Muscle of arm (tissue), 12 donors: ENCODE measurements around the gene TBCK. TPM values are rescaled to one million over a fixed set of nuclear protein-coding genes. Genes with fewer than 3 reads are reported as not detected.
"Not testable (repeated sequence)": the region's sequence is repeated elsewhere in the genome, so short reads cannot be mapped to it uniquely, and the experiment has no call there.

Experiments used
- DNase-seq: peaks from one replicate; pipeline ENCODE4 v3.0.0-alpha.2; 2013
- polyA plus RNA-seq, 12 donors: library from polyadenylated mRNA; unstranded; fragments of 120-200 nt; gene quantifications; one replicate each; pipeline ENCODE4 v1.2.1, GENCODE V29; 2013; ENCODE audit not compliant: insufficient read length in 12 of 12

The TBCK gene
- polyA plus RNA-seq, 12 donors: 12.9 to 39.3 (median 28.9) TPM; not detected in 1

DNA sequence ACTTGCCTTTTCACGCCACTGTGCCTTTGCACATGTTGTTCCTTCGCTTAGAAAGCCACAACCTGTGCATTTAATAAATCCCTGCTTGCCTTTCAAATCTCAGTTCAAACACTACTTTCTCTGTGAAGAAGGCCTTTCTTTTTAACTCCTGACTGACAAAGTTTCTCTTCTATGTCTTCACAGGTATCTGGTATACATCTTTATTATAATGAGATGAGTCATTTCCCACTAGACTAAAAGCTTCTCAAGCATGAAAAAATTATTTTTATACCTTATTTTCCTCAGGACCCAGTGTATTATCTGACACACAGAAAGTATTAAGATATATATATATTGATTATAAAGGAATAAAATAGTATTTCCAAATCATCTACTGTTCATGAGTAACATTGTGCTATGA, 189.9 kb downstream of the TBCK start:
- DNase-seq: no peak

DNA sequence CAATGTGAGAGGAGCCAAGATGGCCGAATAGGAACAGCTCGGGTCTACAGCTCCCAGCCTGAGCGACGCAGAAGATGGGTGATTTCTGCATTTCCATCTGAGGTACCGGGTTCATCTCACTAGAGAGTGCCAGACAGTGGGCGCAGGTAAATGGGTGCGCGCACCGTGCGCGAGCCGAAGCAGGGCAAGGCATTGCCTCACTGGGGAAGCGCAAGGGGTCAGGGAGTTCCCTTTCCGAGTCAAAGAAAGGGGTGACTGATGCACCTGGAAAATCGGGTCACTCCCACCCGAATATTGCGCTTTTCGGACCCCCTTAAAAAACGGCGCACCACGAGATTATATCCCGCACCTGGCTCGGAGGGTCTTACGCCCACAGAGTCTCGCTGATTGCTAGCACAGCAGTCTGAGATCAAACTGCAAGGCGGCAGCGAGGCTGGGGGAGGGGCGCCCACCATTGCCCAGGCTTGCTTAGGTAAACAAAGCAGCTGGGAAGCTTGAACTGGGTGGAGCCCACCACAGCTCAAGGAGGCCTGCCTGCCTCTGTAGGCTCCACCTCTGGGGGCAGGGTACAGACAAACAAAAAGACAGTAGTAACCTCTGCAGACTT, 196.0 kb downstream of the TBCK start:
- DNase-seq: not testable (repeated sequence)

DNA sequence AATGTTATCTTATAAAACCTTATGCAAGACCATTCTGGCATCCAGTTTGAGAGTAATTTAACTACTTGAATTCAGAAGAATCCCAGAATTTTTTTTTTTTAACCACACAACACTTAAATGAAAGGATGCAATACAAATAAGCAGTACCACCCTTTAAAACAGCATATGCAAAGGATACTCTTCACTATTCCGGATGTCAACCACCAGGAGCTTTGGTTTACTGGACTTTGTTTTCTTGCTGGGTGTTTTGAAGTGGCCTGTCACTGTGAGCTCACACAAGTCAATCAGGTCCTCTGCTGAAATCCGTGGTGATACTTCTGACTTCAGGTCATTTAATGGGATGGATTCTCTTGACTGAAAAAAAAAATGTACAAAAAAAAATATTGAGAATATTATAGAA, 200.0 kb downstream of the TBCK start:
- no peak for DNase-seq

DNA sequence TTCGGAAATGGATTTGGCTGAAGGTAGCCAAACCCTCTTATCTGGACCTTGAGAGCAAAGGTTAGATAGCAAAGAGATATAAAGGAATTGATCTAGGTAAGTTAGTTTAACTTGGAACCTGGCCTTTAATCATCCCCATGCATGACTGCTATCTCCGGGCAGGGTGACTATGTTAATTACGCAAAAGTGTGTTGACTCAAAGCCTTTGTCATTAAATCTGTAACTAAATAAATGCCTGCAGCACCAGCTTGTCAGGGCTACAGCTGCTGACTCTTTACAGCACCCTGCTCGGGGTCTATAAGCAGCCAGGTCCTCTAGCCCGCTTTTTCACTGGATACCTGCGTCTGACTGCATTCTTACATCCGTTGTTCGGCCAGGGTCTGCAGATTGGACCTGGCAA, 201.7 kb downstream of the TBCK start:
- no peak for DNase-seq

DNA sequence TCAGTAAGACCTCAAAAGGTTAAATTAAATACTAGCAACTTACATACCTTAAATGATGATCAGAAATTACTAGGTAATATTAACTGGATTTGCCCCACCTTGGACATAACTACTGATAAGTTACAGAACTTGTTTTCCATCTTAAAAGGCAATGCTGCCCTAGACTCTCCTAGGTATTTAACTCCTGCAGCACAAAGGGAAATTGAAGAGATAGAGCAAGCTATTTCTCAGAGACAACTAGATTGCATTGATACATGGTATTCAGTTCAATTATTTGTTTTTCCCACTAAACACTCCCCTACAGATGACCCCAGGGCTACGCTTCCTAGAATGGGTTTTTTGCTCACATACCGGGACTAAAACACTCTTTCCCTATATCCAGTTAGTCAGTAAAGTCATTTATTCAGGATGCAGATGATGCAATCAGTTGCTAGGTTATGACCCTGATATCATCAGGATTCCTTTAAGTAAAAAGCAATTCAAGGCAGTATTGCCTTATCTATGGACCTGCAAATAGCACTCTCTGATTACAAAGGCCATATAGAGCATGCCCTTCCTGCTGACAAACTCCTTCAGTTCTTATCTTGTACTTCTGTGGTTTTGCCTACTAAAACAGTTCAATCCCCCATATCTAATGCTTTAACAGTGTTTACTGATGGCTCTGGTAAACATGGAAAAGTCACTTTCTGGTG, 204.1 kb downstream of the TBCK start:
- DNase-seq: not testable (repeated sequence)

DNA sequence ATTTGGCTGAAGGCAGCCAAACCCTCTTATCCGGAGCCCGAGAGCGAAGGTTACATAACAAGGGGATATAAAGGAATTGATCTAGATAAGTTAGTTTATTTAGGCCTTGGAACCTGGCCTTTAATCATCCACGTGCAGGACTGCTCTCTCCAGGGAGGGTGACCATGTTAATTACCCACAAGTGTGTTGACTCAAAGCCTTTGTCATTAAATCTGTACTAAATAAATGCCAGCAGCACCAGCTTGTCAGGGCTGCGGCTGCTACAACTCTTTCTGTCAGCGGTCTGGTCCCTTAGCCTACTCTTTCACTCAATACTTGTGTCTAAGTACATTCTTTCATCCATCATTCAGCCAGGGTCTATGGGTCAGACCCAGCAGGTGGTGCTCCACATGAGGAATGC, 206.1 kb downstream of the TBCK start:
- DNase-seq: no peak

DNA sequence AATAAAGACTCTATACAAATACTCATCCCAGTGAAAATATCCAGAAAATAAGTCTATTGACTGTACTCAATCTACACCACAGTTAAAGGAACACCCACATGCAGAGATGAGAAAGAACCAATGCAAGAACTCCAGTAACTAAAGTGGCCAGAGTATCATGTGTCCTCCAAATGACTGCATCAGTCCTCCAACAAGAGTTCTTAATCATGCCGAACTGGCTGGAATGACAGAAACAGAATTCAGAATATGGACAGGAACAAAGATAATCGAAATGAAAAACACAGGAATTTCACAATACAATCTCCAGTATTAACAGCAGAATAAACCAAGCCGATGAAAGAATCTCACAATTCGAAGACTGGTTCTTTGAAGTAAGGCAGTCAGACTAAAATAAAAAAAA, 210.3 kb downstream of the TBCK start:
- no peak for DNase-seq

DNA sequence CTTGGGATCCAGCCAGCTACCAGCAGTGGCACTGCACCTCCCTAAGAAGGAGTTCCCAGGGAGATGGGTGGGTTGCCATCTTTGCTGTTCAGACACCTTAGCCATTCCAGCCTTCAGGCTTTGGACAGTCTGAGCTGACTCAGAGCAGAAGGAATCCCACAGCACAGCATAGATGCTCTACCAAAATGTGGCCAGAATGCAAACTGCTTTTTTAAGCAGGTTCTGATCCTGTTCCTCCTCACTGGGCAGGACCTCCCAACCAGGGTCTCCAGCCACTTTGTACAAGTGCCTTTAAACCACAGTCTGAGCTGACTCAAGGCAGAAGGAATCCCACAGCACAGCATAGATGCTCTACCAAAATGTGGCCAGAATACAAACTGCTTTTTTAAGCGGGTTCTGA, 211.7 kb downstream of the TBCK start:
- DNase-seq: no peak

DNA sequence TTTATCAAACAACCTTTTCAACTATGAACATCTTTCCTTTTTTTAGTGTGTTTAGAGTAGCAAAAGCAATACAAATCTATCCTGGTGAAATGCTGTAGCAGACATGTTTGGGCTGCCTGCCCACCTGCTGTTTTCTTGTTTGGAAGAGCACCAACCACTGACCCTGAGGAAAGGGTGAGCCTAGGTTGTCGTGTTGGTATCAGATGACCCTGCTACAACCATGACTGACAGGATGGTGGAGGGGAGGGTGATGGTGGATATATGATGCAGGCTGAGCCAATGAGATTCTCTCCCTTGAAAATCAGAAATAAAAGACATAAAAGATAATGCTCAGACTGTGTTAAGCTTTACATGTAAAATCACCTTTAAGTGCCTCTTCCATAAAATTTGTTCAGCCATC, 219.6 kb downstream of the TBCK start:
- no peak for DNase-seq

DNA sequence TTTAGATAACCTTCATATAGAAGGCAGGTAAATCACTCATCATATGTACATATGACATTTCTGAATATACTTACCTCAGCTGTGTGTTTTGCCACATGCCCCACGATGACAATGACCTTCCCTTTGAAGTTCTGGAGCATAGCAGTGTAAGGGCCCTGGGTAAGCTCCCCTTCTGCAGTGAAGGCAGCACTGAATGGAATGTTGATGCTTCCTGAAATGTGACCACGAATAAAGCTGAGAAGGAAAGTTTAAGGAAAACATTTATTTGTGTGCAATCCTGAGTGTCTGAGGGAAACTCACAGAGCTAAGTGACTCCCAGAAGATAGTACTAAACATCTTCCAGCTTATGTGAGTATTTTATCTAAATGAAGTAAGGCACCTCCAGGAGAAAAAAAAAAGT, 220.6 kb downstream of the TBCK start:
- no peak for DNase-seq

DNA sequence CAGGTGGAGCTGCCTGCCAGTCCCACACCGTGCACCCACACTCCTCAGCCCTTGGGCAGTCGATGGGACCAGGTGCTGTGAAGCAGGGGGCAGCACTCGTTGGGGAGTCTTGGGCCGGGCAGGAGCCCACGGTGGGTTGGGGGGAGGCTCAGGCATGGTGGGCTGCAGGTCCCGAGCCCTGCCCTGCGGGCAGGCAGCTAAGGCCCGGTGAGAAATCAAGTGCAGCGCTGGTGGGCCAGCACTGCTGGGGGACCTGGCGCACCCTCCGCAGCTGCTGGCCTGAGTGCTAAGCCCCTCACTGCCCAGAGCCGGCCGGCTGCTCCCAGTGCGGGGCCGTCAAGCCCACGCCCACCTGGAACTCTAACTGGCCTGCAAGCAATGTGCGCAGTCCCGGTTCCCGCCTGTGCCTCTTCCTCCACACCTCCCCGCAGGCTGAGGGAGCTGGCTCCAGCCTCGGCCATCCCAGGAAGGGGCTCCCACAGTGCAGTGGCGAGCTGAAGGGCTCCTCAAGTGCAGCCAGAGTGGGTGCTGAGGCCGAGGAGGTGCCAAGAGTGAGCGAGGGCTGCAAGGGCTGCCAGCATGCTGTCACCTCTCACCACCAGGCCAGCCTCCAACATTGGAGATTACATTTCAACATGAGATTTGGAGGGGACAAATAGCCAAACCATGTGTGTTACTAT, 223.5 kb downstream of the TBCK start:
- DNase-seq: no peak

DNA sequence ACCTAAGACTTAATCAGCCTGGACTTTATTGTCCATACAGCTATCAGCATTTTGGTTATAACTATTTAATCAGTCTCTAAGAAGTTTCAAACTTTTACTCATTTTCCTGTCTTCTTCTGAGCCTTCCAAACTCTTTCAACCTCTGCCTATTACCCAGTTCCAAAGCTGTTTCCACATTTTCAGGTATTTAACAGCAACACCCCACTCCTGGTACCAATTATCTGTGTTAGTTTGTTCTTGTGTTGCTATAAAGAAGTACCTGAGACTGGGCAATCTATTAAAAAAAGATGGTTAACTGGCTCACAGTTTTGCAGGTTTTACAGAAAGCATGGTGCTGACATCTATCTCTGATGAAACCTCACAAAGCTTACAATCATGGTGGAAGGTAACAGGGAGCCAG, 225.2 kb downstream of the TBCK start:
- DNase-seq: no peak

DNA sequence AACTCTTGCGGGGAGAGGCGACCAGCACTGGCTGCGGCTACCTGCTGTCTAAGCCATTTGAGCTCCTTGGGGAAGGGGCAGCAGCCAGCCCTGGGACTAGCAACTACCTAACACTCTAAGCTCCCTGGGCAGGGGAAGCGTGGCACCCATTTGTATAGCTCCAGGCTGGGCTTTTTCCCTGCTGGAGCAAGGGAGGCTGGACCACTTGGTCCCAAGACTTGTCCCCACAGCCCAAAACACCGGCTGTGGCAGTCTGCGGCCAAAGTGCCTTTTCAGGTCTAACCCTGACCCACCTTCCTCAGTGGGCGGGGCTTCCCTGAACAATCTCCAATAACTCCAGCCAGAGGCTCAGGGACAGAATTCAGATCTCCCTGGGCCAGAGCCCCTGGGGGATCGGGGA, 232.9 kb downstream of the TBCK start:
- DNase-seq: no peak

DNA sequence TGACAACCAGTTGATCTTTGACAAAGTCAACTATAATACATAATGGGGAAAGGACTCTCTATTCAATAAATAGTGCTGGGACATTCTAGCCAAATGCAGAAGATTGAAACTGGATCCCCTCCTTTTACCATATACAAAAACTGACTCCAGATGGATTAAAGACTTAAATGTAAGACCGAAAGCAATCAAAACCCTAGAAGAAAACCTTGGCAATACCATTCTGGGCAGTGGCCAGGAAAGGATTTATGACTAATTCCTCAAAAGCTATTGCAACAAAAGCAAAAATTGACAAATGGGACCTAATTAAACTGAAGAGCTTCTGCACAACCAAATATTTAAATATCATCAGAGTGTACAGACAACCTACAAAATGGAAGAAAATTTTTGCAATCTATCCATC, 235.6 kb downstream of the TBCK start:
- DNase-seq: no peak

DNA sequence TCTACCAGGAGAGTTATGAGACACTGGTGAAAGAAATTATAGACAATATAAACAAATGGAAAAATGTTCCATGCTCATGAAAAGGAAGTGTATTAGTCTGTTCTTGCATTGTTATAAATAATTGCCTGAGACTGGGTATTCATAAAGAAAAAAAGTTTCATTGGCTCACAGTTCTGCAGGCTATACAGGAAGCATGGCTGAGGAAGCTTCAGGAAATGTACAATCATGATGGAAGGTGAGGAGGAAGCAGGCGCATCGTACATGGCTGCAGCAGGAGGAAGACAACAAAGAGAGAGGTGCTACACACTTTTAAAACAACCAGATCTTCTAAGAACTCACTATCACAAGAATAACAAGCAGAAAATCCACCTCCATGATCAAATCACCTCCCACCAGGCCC, 236.4 kb downstream of the TBCK start:
- DNase-seq: no peak

DNA sequence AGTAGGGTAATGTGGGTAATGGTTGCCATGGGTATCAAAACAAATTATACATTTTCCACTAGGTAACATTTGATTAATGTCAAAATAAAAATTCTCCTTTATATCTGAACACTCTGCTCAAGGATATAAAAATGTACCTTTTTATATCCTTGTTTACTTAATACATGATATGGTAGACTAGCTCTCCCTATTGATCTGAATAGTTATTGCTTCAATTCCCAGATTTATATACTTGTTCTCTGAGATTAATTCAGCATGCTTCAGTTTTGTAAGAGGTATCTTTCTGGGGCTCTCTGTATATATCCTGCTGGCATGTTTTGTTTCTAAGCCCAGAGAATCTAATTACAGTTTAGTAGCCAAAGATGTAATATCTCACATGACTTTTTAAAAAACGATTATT, 251.0 kb downstream of the TBCK start:
- DNase-seq: no peak

DNA sequence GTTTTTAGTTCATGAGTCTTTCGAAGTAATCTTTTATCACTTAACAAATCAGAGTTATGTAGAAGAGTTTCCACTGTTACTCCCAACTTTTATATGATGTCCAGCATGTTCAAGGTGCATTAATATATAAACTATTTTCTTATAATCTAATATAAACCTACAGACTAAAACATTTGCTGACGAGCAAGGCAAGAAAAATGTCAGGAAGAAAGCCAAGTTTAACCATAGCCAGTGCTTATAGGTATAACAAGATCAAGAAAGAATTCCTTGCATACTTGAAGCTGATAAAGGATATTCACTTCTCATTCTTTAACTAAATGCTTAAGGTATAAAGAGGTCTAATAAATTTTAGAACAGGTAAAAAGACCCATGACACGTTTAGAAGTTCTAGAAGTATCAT, 253.0 kb downstream of the TBCK start:
- no peak for DNase-seq

DNA sequence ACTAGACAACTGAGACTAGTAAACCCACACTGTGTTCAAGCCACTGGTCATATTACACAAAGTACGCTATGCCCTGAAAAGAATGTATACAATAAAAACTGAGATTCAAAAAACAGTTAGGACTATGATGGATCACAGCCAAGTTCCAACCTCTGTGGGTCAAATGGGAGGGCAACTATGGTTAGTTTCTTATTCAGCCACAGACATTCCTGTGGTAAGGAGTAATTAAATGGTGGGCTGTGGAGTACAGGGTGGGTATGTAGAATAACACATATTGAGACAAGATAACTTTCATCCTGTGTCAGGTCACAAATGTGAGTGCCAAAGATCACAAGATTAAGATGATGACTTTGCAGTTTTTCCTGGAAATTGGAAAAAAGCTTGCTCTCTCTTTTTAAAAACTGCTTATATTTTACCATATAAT, 253.5 kb downstream of the TBCK start:
- no peak for DNase-seq

DNA sequence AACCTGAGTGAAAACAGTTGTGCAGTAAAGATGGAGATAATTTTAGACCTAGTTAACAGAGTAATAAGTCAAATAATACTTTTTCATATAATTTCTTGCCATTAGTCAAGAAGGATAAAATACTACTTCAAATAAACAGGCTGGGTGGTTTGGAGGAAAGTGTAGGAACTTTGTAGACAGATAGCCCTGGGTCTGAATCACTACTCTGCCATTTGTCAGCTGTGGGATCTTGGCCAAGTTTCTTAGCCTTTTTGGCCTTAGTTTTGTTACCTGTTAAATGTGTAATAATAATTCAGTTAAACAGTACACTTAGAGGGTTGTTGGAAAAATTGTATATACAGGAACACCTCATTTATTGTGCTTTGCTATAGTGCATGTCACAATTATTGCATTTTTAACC, 257.1 kb downstream of the TBCK start:
- no peak for DNase-seq

DNA sequence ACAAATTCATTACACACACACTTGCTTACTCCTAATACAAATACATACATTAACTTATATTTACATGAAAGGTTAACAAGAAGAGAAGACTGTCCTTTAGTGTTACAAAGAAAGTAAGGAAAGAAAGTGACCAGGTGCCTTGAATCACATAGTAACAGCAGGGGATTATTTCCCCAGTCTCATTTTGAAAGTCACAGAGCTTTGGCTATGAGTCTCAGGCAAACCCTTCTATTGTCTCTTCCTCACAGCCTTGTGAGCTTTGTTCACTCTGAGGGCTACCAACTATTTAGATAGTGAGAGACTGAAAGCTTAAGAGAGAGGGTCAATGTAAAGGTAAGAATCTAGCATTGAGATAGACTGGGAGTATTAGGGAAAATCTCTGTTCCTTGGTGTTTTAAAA, 259.1 kb downstream of the TBCK start:
- DNase-seq: no peak

DNA sequence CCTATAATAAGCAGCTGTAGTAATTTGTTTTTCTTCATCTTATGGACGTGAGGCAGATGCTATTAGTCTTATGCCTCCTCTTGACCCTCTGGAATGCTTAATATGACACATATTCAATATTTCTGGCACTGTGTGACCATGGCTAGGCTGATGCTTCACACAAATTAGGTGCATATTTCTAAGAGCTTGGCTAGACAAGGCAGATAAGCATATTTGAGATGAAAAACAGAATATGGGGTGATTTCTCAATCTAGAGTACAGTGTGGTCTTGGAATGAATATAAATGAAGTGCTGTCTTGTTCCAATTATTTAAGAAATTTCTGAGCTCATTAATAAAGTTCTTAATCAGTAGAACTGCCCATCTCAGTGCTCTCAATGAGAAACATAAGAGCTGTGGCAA, 264.5 kb downstream of the TBCK start:
- no peak for DNase-seq

DNA sequence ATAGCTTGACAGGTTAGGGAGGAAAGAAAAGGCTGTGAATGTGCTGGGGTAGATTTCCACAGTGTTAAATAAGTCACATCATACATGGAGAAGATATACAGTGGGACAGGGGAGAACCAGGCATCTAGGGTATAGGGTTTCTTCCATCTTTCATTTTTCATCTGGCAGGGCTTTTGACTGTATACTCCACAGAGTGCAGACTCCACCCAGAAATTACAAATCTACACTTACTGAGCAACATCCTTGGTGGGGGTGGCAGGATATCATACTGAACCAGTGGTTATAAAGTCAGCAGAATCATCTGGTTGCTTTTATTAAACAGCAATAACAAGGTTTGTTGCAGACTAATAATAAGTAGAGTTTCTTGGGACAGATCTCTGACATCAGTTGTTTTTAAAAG, 266.5 kb downstream of the TBCK start:
- DNase-seq: no peak

DNA sequence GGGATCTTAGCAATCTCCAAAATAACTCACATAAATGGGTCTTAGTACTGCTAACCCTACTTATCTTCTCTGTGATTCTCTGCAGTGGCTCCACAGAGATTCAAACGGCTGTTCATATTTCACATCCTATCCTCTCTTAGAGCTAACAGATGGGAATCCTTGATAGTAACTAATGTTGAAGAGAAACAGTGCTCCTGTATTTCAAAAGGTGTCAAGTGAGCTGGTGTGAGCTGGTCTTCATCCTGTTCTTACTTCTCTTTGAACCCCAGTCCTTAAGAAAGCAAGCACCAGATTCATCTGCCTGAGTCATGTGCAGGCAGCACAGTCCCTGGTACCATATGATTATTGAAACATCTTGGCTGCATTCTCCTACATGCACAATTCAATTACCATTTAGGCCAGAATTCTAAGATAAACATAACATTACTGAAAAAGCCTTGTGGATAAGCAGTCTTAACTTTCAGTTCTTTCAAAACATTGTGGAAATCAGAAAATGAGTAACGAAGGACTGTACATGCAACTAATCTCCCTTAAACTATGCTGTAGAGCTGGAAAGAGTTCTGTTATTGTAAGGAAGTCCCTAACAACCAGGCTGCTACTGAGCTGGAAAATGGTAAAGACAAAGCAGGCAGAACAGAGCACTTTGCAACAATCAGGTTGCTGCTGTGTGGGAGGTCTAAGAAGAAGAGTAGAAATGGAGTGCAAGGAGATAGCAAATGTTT, 267.6 kb downstream of the TBCK start:
- DNase-seq: no peak
